PFSK-1 (cell line): ENCODE measurements around the gene BMAL1.

Experiments used
- FOXP2 ChIP-seq: optimal IDR thresholded peaks from 2 replicates; pipeline ENCODE3; 2011; ENCODE audit warnings: borderline replicate concordance, control low read depth, inconsistent platforms; ENCODE audit not compliant: insufficient read depth; ENCODE audit errors: extremely low read length, extremely low read depth
- POLR2AphosphoS5 ChIP-seq: IDR thresholded peaks from 2 replicates; pipeline ENCODE4 v1.6.1; 2012; ENCODE audit warnings: low read depth, mild to moderate bottlenecking, control low read depth, low read length, moderate library complexity
- SIN3A ChIP-seq: IDR thresholded peaks from 2 replicates; pipeline ENCODE4 v1.6.1; 2012; ENCODE audit warnings: mild to moderate bottlenecking, low read length, moderate library complexity, borderline replicate concordance; ENCODE audit not compliant: insufficient read depth
- TAF1 ChIP-seq: IDR thresholded peaks from 2 replicates; pipeline ENCODE4 v1.6.1; 2012; ENCODE audit warnings: low read length, control low read depth, borderline replicate concordance; ENCODE audit not compliant: insufficient read depth
- TF ChIP-seq, protein P1 (sequence below), 2 experiments: IDR thresholded peaks; 2 replicates each; pipeline versions ENCODE4 v1.6.1 to v1.8.0; 2011 to 2012; ENCODE audit warnings: low read depth in 2 of 2, low read length in 2 of 2, control low read depth in 1 of 2, inconsistent platforms in 1 of 2, mild to moderate bottlenecking in 1 of 2, moderate library complexity in 1 of 2; ENCODE audit not compliant: insufficient read depth in 1 of 2

Gene BMAL1

DNA sequence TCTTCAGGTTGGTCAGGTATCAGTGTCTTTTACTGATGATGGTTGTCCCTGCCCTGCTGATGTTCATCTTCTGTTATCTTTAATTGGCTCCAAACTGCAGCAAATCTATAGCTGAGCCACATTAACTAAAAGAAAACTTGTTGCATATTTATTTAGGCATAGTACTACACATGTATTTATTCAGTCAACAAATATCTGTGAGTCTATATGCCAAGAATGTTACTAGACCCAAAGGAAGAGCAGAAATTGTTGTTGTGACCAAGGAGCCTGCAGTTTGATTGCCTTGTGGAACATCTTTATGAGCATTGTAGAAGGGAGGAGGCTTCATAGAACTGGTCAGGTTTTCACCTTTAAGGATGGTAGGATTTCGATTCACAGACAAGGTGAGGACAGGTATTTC, 10.1 kb downstream of the BMAL1 start:
- TF ChIP-seq, protein P1, sequence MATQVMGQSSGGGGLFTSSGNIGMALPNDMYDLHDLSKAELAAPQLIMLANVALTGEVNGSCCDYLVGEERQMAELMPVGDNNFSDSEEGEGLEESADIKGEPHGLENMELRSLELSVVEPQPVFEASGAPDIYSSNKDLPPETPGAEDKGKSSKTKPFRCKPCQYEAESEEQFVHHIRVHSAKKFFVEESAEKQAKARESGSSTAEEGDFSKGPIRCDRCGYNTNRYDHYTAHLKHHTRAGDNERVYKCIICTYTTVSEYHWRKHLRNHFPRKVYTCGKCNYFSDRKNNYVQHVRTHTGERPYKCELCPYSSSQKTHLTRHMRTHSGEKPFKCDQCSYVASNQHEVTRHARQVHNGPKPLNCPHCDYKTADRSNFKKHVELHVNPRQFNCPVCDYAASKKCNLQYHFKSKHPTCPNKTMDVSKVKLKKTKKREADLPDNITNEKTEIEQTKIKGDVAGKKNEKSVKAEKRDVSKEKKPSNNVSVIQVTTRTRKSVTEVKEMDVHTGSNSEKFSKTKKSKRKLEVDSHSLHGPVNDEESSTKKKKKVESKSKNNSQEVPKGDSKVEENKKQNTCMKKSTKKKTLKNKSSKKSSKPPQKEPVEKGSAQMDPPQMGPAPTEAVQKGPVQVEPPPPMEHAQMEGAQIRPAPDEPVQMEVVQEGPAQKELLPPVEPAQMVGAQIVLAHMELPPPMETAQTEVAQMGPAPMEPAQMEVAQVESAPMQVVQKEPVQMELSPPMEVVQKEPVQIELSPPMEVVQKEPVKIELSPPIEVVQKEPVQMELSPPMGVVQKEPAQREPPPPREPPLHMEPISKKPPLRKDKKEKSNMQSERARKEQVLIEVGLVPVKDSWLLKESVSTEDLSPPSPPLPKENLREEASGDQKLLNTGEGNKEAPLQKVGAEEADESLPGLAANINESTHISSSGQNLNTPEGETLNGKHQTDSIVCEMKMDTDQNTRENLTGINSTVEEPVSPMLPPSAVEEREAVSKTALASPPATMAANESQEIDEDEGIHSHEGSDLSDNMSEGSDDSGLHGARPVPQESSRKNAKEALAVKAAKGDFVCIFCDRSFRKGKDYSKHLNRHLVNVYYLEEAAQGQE (IDR thresholded peaks at IDR 0.05; ENCODE audit: insufficient read depth in 1 of 2, low read depth in 2 of 2, low read length in 2 of 2), result no peak
- TF ChIP-seq POLR2AphosphoS5 (no peak), TAF1 (no peak), SIN3A (no peak), FOXP2 (no peak)

DNA sequence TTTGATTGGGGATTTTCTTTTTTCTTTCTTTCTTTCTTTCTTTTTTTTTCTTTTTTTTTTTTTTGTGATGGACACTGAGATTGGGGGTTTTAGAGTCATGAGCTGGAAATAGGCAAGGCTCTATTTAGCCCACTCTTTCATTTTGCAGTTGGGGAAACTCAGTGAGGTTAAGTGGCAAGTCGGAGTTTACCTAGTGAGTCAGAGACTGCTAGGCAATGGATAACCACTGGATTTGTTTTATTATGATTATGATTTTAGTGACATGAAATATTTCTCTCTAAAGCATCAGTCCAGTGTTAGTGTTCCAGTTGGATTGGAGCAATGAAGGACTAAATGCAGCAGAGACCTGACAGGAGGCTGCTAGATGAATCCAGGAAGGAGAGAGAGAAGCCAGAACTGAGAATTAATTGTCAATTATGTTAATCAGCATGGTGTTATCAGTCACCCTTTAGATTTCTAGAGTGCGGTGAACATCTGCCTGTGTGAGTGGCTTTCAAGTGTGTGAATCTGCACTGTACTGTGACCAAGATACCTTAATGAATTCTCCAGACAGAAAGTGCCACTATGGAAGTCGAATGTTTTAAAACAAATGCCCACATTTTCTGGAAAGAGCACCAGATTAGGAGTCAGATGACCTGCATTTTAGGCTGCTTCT, 10.9 kb downstream of the BMAL1 start:
- TF ChIP-seq, protein P1 (IDR thresholded peaks at IDR 0.05; ENCODE audit: insufficient read depth in 1 of 2, low read depth in 2 of 2, low read length in 2 of 2), result no peak
- TF ChIP-seq FOXP2 (no peak), TAF1 (no peak), SIN3A (no peak), POLR2AphosphoS5 (no peak)

DNA sequence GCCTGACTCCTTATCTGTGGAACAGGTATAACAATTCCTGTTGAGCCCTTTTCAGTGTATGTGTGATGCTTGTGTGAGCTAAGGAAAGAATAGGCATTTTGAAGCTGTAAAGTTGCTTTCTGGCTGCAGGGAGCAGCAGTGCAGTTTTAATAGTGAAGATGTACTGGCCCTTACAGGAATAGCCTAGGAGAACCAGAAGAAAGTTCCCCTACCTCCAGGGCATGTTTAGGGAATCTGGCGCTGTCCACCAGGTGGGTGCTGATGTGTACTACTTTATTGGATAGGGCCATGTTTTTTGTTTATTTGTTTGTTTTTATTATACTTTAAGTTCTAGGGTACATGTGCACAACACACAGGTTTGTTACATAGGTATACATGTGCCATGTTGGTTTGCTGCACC, 11.5 kb downstream of the BMAL1 start:
- TF ChIP-seq SIN3A, result no peak
- TF ChIP-seq, protein P1 (IDR thresholded peaks at IDR 0.05; ENCODE audit: insufficient read depth in 1 of 2, low read depth in 2 of 2, low read length in 2 of 2), result peak; percentile 80 to 94

DNA sequence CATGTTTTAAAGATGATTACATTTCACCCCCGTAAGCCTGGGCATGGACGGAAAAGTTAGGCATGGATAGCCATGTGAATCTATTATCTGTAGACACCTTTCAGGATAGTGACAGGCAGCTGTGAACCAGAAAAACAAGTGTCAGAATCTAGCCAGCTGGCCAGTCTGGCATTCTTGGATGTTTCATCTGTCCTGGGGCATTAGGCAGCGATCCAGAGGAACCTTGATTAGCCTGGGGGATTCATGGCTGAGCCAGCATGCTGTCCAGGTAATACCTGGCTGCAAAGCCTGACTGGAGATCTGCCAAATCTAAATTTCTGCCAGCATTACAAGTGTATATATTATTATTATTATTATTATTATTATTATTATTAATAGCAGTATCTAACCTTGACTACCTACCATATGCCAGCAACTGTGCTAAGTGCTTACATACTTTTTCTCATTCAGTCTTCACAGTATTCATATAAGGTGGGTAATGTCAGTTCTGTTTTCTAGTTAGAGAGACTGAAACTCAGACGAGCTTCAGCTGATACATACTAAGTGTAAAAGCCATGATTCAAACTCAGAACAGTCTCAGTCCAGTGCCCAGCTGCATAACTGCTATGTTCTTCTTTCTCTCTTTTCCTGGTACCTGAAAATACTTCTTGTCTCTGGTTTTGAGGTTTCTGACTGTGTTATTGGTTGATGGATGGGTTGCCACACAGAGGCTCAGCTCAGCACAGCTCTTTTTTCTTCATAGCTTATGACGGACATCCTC, 12.8 kb downstream of the BMAL1 start:
- no peak for TF ChIP-seq POLR2AphosphoS5
- no peak for TF ChIP-seq FOXP2

DNA sequence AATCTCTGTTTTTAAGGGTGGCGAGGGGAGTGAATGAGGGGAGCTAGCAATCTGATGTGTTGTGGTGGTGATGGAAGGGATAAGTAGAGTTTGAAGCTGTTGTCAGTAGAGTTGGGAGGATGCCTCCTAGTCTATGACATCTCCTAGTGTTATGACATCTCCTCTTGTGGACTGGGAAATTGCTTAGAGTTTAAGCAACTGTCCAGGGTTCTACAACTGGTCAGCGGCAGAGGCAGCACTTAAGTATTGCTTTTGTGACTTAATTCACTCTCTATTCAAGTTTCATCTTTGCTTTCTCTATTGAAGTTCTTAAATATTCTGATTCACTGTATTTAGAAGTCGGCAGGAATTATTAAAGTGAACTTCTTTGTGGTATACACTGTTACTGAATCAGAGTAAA, 13.8 kb downstream of the BMAL1 start:
- TF ChIP-seq, protein P1 (IDR thresholded peaks at IDR 0.05; ENCODE audit: insufficient read depth in 1 of 2, low read depth in 2 of 2, low read length in 2 of 2), result peak in 1 of 2 experiments; percentile 70; a peak in 2 of 4 replicates
- no peak for TF ChIP-seq SIN3A
